HCT116 (cell line): ENCODE measurements around the gene STK11.

Experiments
- ATF3 ChIP-seq: IDR thresholded peaks from 2 replicates; pipeline ENCODE4 v1.6.1; 2012
- CTCF ChIP-seq, 3 experiments: fragments of 200-600 bp in 1 of 3; sonication (generic) in 1 of 3; IDR thresholded peaks in 2 of 3; conservative IDR thresholded peaks in 1 of 3; 2 replicates each; pipeline ENCODE4 v1.5.1; 2012 to 2017; ENCODE audit warnings: low read depth in 2 of 3, low read length in 2 of 3, antibody characterized with exemption in 1 of 3, borderline replicate concordance in 1 of 3, control low read depth in 1 of 3, mild to moderate bottlenecking in 1 of 3, mixed read lengths in 1 of 3, mixed run types in 1 of 3, moderate library complexity in 1 of 3; ENCODE audit not compliant: insufficient read depth in 1 of 3
- JUND ChIP-seq: IDR thresholded peaks from 2 replicates; pipeline ENCODE4 v1.6.1; 2012
- MAX ChIP-seq: IDR thresholded peaks from 2 replicates; pipeline ENCODE4 v1.6.1; 2012
- RAD21 ChIP-seq: IDR thresholded peaks from 2 replicates; pipeline ENCODE4 v1.6.1; 2012; ENCODE audit warnings: low read depth, mild to moderate bottlenecking
- REST ChIP-seq: IDR thresholded peaks from 2 replicates; pipeline ENCODE4 v1.6.1; 2012; ENCODE audit warnings: low read depth
- SP1 ChIP-seq: IDR thresholded peaks from 2 replicates; pipeline ENCODE4 v1.6.1; 2012; ENCODE audit warnings: low read depth
- ZNF274 ChIP-seq: fragments of 200-500 bp; sonication (Bioruptor generic); IDR thresholded peaks from 2 replicates; pipeline ENCODE4 v1.6.1; 2014; ENCODE audit warnings: mild to moderate bottlenecking, low read depth, low read length, inconsistent platforms

GRCh38 chr19:1262623-1263123, 57.1 kb downstream of the STK11 start:
- no peak for TF ChIP-seq ATF3
- no peak for TF ChIP-seq REST
- no peak for TF ChIP-seq SP1
- TF ChIP-seq MAX, result no peak
- no peak for TF ChIP-seq ZNF274
- TF ChIP-seq CTCF (IDR thresholded peaks at IDR 0.05 in 2 of 3, conservative IDR thresholded peaks at IDR 0.05 in 1 of 3; ENCODE audit: borderline replicate concordance in 1 of 3, insufficient read depth in 1 of 3, low read depth in 2 of 3, low read length in 2 of 3), result no peak
- TF ChIP-seq RAD21, result no peak
- TF ChIP-seq JUND, result no peak
